HG03039 (cell line): Measurements from ENCODE around the gene FCRL3.
A peak's percentile ranks its signal among the peaks of the same experiment; 100 is the strongest.

Experiments used
- ATAC-seq: cut with Tn5 transposase; IDR thresholded peaks from one replicate; pipeline ENCODE4 v1.9.1; 2021; ENCODE audit warnings: mild to moderate bottlenecking, moderate library complexity; ENCODE audit not compliant: unreplicated experiment

Gene FCRL3

DNA sequence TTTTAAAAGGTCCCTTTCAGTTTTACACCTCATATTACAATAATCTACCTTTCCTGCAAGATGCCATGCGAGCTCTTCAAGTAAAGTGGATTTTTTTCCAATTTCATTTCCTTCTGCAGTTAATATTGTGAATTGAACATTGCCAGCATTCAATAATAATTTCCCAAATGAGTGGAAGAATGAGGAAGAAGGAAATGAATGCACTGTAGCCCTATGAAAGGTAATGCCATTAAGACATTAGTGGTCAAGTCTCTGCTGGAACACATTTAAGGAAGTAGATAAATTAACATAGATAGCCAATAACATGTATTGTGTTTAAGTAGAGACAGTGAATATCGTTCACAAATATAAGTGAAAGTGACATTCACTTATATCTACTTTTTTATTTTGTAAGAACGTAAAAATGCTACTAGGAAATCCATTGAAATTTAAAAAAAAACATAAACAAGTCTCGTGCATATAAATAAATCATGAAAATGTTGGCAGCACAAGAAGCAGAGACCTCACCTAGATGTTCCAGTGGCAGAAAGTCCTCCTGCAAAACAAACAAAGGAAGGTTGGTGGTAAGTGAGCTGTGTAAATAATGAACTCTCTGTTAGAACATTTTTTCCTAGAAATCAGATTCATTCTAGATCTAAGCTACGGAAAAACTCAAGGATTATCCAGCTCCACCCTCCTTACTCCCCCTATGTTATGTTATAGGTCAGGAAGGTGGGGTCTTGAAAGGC, 17.7 kb downstream of the FCRL3 start:
- ATAC-seq: no peak

- ATAC-seq: no peak
Observed at GRCh38 chr1:157678721-157679120, 21.8 kb downstream of the FCRL3 start.

DNA sequence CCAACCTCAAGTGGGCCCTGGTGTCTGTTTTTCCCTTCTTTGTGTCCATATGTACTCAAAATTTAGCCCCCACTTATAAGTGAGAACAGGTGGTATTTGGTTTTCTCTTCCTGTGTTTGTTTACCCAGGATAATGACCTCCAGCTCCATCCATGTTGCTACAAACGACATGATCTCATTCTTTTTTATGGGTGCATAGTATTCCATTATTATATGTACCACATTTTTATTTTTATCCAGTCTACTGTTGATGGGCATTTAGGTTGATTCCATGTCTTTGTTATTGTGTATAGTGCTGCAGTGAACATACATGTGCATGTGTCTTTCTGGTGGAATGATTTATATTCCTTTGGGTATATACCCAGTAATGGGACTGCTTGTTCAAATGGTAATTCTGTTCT, 27.6 kb downstream of the FCRL3 start:
- ATAC-seq: no peak

DNA sequence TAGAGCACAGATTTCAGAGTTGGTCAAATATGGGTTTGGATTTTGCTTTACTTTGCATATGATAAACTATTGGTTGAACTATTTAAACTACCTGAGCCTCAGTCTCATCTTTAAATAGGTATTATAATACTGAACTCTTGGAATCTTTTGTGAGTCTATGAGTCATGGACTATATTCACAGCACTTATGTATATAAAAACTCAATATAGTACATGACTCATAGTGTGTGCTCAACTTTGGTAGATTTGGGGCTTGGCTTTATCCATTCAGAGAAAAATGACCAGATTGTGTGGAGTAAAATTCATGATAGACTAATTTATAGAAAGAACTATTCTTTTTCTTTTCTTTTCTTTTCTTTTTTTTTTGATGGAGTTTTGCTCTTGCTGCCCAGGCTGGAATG, 28.7 kb downstream of the FCRL3 start:
- no peak for ATAC-seq

DNA sequence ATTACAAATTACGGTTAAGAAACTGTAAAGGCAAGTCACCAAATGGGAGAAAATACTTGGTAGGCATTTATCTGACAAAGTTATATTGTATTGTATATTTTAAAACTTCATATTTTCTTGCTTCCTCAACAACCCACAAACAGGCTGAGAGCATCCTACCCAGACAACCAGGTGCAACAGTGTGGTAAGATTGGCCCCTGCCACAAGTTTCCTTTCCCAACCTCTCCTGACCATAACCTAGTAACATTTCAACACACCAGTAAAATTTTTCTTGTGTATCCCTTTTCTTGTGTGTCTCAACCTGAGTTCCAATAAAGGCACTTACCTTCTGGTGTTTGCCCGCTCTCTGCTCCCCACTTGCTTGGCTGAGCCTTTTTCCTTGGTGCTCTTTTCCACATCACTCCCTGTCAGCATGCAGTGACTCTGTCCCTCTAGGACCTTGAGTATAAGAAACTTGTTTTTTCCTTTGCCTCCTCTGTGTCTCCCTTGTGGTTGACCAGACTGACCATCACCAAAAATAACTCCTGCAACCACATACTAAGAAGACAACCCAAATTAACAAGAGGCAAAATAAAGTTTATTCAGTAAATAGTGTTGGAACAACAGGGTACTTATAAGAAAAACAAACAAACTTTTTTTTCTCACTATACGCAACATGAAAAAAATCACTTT, 40.9 kb downstream of the FCRL3 start:
- no peak for ATAC-seq

- ATAC-seq: no peak
Observed at GRCh38 chr1:157658571-157658970, 42.0 kb downstream of the FCRL3 start.

DNA sequence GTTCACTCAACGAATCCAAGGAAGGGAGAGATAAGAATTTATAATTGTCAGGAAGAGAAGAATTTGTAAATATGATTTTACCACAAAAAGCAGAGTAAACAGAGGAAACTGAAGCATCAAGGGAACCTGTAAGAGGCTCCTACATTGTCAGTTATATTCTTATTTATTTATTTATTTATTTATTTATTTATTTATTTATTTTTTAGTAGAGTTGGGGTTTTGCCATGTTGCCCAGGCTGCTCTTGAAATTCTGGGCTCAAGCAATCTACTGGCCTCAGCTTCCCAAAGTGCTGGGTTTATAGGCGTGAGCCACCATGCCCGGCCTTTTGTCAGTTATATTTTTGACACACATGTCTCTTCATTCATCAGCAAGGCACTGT, 47.1 kb downstream of the FCRL3 start:
- peak; percentile 13 for ATAC-seq

DNA sequence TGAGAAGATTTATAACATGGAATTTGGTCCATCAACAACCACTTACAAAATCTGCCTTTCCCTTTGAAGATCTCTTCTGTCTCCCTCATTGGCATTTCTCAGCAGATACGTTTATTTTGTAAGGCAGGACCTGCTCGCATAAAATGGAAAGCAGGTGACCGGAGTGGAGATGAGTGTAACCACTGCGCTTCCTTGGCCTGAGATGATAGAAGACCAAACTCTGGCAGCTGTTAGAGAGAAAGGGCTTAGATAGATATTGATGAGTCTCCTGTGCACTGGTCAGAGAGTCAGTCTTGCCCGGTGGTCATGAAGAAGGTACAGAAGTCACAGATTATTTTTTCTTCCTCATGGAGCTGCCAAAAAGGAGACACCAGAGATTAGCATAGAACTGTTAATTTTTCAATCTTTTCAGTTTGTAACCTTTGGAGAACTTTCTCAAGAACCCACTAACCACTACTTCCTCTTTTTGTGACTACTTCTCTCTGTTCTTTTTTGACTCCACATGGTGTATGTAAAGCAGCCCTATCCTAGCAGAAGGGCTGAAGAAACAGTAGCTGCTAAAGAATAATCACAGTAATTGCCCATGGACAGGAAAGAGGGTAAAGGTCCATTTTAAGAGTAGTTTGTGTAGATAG, 47.6 kb downstream of the FCRL3 start:
- ATAC-seq: peak; percentile 98

DNA sequence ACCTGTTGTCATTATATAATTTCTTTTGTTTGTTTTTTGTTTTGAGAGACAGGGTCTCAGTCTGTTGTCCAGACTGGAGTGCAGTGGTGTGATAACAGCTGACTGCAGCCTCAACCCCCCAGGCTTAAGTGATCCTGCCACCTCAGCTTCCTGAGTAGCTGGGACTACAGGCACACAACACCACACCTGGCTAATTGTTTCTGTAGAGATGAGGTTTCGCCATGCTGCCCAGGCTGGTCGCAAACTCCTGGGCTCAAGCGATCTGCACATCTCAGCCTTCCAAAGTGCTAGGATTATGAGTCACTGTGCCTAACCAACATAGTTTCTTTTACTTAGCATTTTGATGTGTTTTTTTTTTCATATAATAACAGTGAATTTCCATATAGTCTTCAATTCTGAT, 52.3 kb downstream of the FCRL3 start:
- ATAC-seq: no peak

DNA sequence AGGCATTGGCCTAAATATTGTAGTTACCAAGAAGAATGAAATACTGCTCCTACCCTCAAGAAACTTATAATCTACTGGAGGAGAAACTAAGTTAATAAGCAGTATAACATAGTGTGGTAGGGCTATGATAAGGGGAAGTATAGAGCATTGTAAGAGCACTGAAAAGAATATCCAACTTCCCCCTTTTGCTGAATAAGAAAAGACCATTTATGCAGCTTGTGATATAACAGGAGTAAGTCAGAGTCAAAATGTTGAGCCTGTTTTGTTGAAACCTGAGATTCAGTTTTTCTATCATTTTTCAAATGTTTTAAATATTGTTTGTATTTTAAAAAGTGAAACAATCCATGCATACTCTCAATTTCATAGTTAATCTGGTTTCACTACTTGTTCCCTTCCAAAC, 54.4 kb downstream of the FCRL3 start:
- no peak for ATAC-seq

DNA sequence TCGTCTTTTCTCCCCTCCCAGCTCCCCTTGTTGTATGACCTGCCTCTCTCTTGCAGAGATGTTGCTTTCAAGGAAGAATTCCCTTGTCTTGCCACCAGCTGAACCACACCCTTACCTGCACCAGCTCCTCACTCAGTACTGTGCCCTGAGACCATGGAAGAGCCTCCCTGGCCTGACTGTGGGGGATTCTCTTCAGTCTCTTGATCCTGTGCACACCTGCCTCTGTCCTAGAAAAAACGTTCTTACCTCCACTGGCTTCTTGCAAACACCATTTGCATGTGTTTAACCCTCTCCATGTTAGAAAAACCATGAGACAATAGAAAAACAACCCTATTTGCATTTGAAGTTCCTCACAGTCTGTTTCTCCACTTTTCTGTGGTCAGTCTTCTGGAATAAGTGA, 59.4 kb downstream of the FCRL3 start:
- no peak for ATAC-seq

DNA sequence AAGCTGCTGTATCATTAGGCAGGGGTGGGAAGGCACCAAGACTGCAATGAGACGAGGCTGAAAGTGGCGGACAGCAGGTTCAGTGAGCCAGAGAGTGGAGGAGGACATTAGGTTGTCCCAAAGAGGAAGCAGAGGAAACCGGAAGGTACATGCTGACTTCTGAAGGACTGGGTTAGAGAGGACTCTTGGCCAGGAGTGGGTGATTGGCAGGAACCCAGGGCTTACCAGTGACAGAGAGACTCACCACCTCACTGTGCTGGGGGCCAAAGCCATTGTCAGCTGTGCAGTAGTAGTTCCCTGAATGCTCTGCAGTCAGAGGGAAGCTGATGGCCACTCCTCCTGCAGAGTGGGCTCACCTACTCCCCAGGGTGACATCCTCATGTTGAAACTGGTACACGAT, 60.8 kb downstream of the FCRL3 start:
- ATAC-seq: no peak

GRCh38 chr1:157628773-157629172, 71.8 kb downstream of the FCRL3 start:
- no peak for ATAC-seq
